BJ (cell line): Measurements from ENCODE around the gene HDHD3. TPM values are rescaled to one million over a fixed set of nuclear protein-coding genes. Genes with fewer than 3 reads are reported as not detected.
"Not testable (repeated sequence)": the region's sequence is repeated elsewhere in the genome, so short reads cannot be mapped to it uniquely, and the experiment has no call there.

Source experiments
- CTCF ChIA-PET: fragments of 350-600 bp; formaldehyde crosslinking; extraction: SDS; loops from one replicate; lab custom pipeline; 2021; ENCODE audit warnings: antibody characterized with exemption, inconsistent platforms; lab: Yijun Ruan, JAX
- POLR2A ChIA-PET: fragments of 300-600 bp; sonication (Branson Sonifier 250); formaldehyde crosslinking; extraction: SDS; loops from one replicate; lab custom pipeline; 2021; ENCODE audit warnings: antibody characterized with exemption; lab: Charles Lee
- DNase-seq: peaks from one replicate; pipeline ENCODE4 v3.0.0-alpha.2; 2011; ENCODE audit warnings: low read depth
- H3K27me3 ChIP-seq: 2 replicates; pipeline ENCODE4 v1.6.0; 2011; ENCODE audit warnings: low read length; ENCODE audit not compliant: control insufficient read depth, insufficient read depth
- H3K36me3 ChIP-seq: 2 replicates; pipeline ENCODE4 v1.5.1; 2011; ENCODE audit warnings: low read length; ENCODE audit not compliant: control insufficient read depth, insufficient read depth
- H3K4me3 ChIP-seq: 2 replicates; pipeline ENCODE4 v1.5.1; 2011; ENCODE audit warnings: low read depth, mild to moderate bottlenecking, control low read depth, low read length
- polyA plus RNA-seq: library from polyadenylated mRNA; depleted of rRNA; stranded (reverse); fragments of >200 nt; gene quantifications from 2 replicates; pipeline ENCODE4 v1.2.3, GENCODE V29; 2011
- TF ChIP-seq, protein P1 (sequence below): IDR thresholded peaks from 2 replicates; pipeline ENCODE4 v1.5.1; 2011; ENCODE audit warnings: low read depth, mild to moderate bottlenecking, control low read depth, inconsistent platforms, low read length, moderate library complexity; ENCODE audit not compliant: insufficient read depth

The HDHD3 gene
- polyA plus RNA-seq, 1 experiment, result 14.2 TPM

DNA sequence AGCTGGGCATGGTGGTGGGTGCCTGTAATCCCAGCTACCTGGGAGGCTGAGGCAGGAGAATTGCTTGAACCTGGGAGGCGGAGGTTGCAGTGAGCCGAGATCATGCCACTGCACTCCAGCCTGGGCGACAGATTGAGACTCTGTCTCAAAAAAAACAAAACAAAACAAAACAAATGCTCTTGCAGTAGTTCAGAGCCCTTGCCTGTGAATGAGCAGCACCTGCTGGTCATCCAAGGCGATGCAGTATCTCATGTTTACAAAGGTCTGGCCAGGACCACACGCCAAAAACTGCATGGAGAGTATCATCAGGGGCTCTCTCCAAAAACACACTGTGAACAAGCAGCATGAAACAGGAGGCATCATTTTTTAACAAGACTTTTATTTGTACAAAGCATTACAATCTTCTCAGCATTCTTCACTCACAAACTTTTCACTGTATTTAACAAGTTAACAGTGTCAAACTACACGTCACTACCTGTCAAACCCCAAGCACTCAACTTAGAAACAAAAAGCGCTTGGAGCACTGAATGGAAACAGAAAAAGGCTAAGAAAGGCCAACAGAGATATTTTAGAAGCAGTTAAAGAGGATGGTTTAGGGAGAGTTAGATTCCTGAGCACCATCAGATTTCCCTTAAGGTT, 30.2 kb upstream of the HDHD3 start:
- H3K4me3 ChIP-seq, DNase-seq, H3K36me3 ChIP-seq, POLR2A ChIA-PET, H3K27me3 ChIP-seq: not testable (repeated sequence)
- TF ChIP-seq, protein P1, sequence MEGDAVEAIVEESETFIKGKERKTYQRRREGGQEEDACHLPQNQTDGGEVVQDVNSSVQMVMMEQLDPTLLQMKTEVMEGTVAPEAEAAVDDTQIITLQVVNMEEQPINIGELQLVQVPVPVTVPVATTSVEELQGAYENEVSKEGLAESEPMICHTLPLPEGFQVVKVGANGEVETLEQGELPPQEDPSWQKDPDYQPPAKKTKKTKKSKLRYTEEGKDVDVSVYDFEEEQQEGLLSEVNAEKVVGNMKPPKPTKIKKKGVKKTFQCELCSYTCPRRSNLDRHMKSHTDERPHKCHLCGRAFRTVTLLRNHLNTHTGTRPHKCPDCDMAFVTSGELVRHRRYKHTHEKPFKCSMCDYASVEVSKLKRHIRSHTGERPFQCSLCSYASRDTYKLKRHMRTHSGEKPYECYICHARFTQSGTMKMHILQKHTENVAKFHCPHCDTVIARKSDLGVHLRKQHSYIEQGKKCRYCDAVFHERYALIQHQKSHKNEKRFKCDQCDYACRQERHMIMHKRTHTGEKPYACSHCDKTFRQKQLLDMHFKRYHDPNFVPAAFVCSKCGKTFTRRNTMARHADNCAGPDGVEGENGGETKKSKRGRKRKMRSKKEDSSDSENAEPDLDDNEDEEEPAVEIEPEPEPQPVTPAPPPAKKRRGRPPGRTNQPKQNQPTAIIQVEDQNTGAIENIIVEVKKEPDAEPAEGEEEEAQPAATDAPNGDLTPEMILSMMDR, result peak; percentile 84
- CTCF ChIA-PET, result interaction anchor here (1.0 to 10.2 kb wide), 7 partner anchors 7 to 175 kb away, joined by 3 to 74 read pairs (median 3); partner anchors contain the start of genes ALAD, CDC26, PRPF4 and RNF183

- H3K27me3 ChIP-seq, H3K36me3 ChIP-seq, DNase-seq, H3K4me3 ChIP-seq, POLR2A ChIA-PET: not testable (repeated sequence)
- CTCF ChIA-PET, result interaction anchor here (0.9 to 10.2 kb wide), 6 partner anchors 10 to 213 kb away, joined by 3 to 74 read pairs (median 4); partner anchors contain the start of genes CDC26, PRPF4 and RNF183
Observed at GRCh38 chr9:113406353-113406752, 29.6 kb upstream of the HDHD3 start.

GRCh38 chr9:113403646-113404045, 26.9 kb upstream of the HDHD3 start:
- no peak for DNase-seq
- ChIA-PET CTCF (interaction anchor here (0.6 to 10.2 kb wide), 6 partner anchors 9 to 188 kb away, joined by 3 to 74 read pairs (median 4); partner anchors contain the start of genes CDC26, PRPF4 and WDR31), POLR2A (interaction anchor here (0.7 kb wide), 1 partner anchor 52 kb away, joined by 18 read pairs; no protein-coding TSS in a partner anchor)

DNA sequence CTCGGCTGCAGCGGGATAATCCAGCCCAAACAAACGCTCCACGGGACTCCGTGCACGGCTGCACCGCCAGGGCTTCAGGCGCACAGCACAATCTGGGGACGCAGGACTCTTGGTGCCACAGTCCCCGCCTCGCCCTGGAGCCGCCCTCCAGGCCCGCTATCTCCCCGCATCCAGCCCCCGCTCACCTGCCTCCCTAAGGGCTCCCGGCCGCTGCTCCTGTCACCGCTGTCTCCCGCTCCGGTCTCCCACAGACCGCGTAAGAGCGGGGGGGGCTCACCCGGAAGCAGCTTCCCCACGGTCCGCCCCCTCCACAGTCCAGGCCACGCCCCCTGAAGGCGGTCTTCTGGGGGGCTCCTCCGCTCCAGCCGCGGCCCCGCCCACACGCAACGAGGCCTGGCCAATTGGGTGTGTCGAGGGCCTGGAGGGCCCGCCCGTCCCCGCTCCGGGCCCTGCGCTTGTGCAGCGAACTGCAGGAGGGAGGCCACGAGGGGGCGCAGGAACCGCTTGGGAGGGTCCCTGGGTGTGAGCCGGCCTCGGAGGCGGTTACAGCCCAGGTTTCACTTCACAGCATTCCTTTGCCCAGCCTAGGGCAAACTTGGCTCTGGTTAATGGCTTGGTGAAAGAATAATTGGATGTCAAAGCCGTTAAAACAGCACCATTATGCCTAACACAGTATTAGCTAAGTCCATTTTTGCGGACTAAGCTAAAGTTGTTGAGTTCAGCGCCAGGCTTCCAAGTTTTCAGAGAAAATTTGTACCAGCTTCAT, 24.4 kb upstream of the HDHD3 start, which contains the start of gene ALAD:
TSS of gene ALAD (minus strand) at position 258 of the 766 bp plus-strand sequence. CDS start 7,725 bp downstream, outside the sequence.
- ChIA-PET POLR2A (interaction anchor here (0.5 to 1.4 kb wide), 4 partner anchors 9 to 251 kb away, joined by 3 to 8 read pairs (median 4); partner anchors contain the start of genes C9orf43, POLE3, SLC31A2 and WDR31), CTCF (interaction anchor here (0.5 to 10.2 kb wide), 27 partner anchors 8 to 1972 kb away, joined by 3 to 74 read pairs (median 4); partner anchors contain the start of genes BSPRY, C9orf43, CDC26 and HDHD3)
- Histone ChIP-seq H3K27me3 (no peaks in the 10 kb centered on the region), H3K4me3 (peak within 1 kb of the TSS; percentile 76), H3K36me3 (no peaks in the 10 kb centered on the region)
- TF ChIP-seq, protein P1, result peak; percentile 95
- DNase-seq, result peak; percentile 87

More at GRCh38 chr9:113403646-113404045, 26.9 kb upstream of the HDHD3 start:
- Histone ChIP-seq H3K36me3 (peaks cover 1% of the 10 kb centered on the region; the same call in 1 of the 2 replicates), H3K4me3 (no peak overlapping the region), H3K27me3 (no peaks in the 10 kb centered on the region)
- TF ChIP-seq, protein P1, result no peak

DNA sequence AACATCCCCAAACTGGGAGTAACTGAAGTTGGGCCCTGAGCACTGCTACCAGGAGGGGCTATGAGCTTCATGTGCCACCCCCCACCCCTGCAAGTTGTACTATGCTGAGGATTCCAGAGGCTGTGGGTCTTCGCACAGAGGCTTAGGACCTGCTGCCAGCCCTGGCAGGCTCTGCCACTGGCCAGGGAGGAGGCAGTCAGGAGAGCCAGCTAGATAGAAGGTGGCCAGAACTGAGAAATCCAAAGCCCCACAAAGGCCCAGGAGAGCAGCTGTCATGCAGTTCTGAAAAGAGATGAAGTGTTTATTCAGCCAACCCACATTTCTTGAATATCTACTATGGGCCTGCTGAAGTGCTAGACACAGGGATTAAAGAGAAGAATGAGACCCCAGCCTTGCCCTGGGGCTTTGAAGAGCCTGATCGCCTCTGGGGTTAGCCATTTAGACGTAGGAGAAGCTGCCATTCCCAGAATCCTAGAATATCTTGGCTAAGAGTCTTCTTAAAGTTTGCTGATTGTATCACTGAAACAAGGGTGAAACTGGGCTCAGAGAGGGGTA, 22.9 kb upstream of the HDHD3 start:
- no peak overlapping the region for H3K4me3 ChIP-seq
- H3K27me3 ChIP-seq, result no peaks in the 10 kb centered on the region
- H3K36me3 ChIP-seq, result no peaks in the 10 kb centered on the region
- POLR2A ChIA-PET, result no interaction called here
- DNase-seq, result no peak
- CTCF ChIA-PET, result interaction anchor here (2.3 to 10.2 kb wide), 5 partner anchors 9 to 259 kb away, joined by 7 to 74 read pairs (median 20); partner anchors contain the start of genes C9orf43 and POLE3
- TF ChIP-seq, protein P1, result no peak
